ENCODE data around the gene ENO2. TPM values are rescaled to one million over a fixed set of nuclear protein-coding genes. Genes with fewer than 3 reads are reported as not detected.
"Not testable (repeated sequence)": the region's sequence is repeated elsewhere in the genome, so short reads cannot be mapped to it uniquely, and the experiment has no call there.

The ENO2 gene
- total and polyA plus RNA-seq, 2 donors, result 9.7 to 68.4 TPM

- peak overlapping the region; percentile 37 for H3K4me3 ChIP-seq (ENCODE audit: low read depth, low read length)
- no peak for DNase-seq (ENCODE audit: extremely low spot score)
- no peaks in the 10 kb centered on the region for H3K36me3 ChIP-seq (ENCODE audit: insufficient read depth)
- no peaks in the 10 kb centered on the region for H3K4me1 ChIP-seq (ENCODE audit: insufficient read depth)
- peak overlapping the region; percentile 92 for H3K27ac ChIP-seq (ENCODE audit: low read depth)
- 84% methylated on average over 5 of the region's 5 CpGs for WGBS
Observed at GRCh38 chr12:6891646-6892001, 22.8 kb upstream of the ENO2 start.

- not testable (repeated sequence) for H3K36me3 ChIP-seq (ENCODE audit: insufficient read depth); H3K4me1 ChIP-seq (ENCODE audit: insufficient read depth); DNase-seq (ENCODE audit: extremely low spot score); H3K4me3 ChIP-seq (ENCODE audit: low read depth, low read length); H3K27ac ChIP-seq (ENCODE audit: low read depth)
- 95% methylated on average over 3 of the region's 3 CpGs for WGBS
Observed at GRCh38 chr12:6892683-6893082, 21.7 kb upstream of the ENO2 start.

- H3K4me3 ChIP-seq (ENCODE audit: low read depth, low read length), result no peak overlapping the region
- no peak overlapping the region for H3K27ac ChIP-seq (ENCODE audit: low read depth)
- no peak for DNase-seq (ENCODE audit: extremely low spot score)
- H3K36me3 ChIP-seq (ENCODE audit: insufficient read depth), result no peaks in the 10 kb centered on the region
- WGBS, result 78% methylated on average over 3 of the region's 3 CpGs
- no peaks in the 10 kb centered on the region for H3K4me1 ChIP-seq (ENCODE audit: insufficient read depth)
Observed at GRCh38 chr12:6894321-6894720, 20.1 kb upstream of the ENO2 start.

GRCh38 chr12:6896846-6897435 is 17.4 kb upstream of the ENO2 start:
- no peak overlapping the region for H3K4me3 ChIP-seq (ENCODE audit: low read depth, low read length)
- H3K36me3 ChIP-seq (ENCODE audit: insufficient read depth), result no peaks in the 10 kb centered on the region
- DNase-seq (ENCODE audit: extremely low spot score), result no peak
- H3K4me1 ChIP-seq (ENCODE audit: insufficient read depth), result no peaks in the 10 kb centered on the region
- no peak overlapping the region for H3K27ac ChIP-seq (ENCODE audit: low read depth)
- 69% methylated on average over 6 of the region's 6 CpGs for WGBS

GRCh38 chr12:6899427-6899826 is 15.0 kb upstream of the ENO2 start:
- H3K27ac ChIP-seq (ENCODE audit: low read depth), result no peak overlapping the region
- no peaks in the 10 kb centered on the region for H3K4me1 ChIP-seq (ENCODE audit: insufficient read depth)
- 83% methylated on average over 5 of the region's 5 CpGs for WGBS
- H3K36me3 ChIP-seq (ENCODE audit: insufficient read depth), result no peaks in the 10 kb centered on the region
- H3K4me3 ChIP-seq (ENCODE audit: low read depth, low read length), result no peak overlapping the region
- no peak for DNase-seq (ENCODE audit: extremely low spot score)

- no peak for DNase-seq (ENCODE audit: extremely low spot score)
- Histone ChIP-seq H3K36me3 (ENCODE audit: insufficient read depth) (no peaks in the 10 kb centered on the region), H3K4me3 (ENCODE audit: low read depth, low read length) (no peak overlapping the region), H3K4me1 (ENCODE audit: insufficient read depth) (no peaks in the 10 kb centered on the region), H3K27ac (ENCODE audit: low read depth) (no peak overlapping the region)
- 48% methylated on average over 10 of the region's 10 CpGs for WGBS
Observed at GRCh38 chr12:6899837-6900519, 14.4 kb upstream of the ENO2 start.

- no peak overlapping the region for H3K4me3 ChIP-seq (ENCODE audit: low read depth, low read length)
- H3K4me1 ChIP-seq (ENCODE audit: insufficient read depth), result no peaks in the 10 kb centered on the region
- WGBS, result 75% methylated on average over 4 of the region's 4 CpGs
- H3K36me3 ChIP-seq (ENCODE audit: insufficient read depth), result peaks cover 3% of the 10 kb centered on the region
- DNase-seq (ENCODE audit: extremely low spot score), result no peak
- H3K27ac ChIP-seq (ENCODE audit: low read depth), result no peak overlapping the region
Observed at GRCh38 chr12:6902448-6902847, 11.9 kb upstream of the ENO2 start.

GRCh38 chr12:6903722-6904121 is 10.7 kb upstream of the ENO2 start:
- Histone ChIP-seq H3K4me1 (ENCODE audit: insufficient read depth) (no peaks in the 10 kb centered on the region), H3K4me3 (ENCODE audit: low read depth, low read length) (no peak overlapping the region), H3K36me3 (ENCODE audit: insufficient read depth) (peaks cover 3% of the 10 kb centered on the region), H3K27ac (ENCODE audit: low read depth) (no peak overlapping the region)
- WGBS, result 57% methylated on average over 1 of the region's 1 CpG
- no peak for DNase-seq (ENCODE audit: extremely low spot score)

GRCh38 chr12:6904280-6905276 is 9.8 kb upstream of the ENO2 start, which contains the start of gene LRRC23:
LRRC23 (plus strand) TSS chr12:6904822; CDS start chr12:6905634, 812 bp downstream.
- DNase-seq (ENCODE audit: extremely low spot score), result peak; percentile 97
- Histone ChIP-seq H3K27ac (ENCODE audit: low read depth) (peak within 1 kb of the TSS; percentile 38), H3K4me3 (ENCODE audit: low read depth, low read length) (peak within 1 kb of the TSS; percentile 53), H3K4me1 (ENCODE audit: insufficient read depth) (no peaks in the 10 kb centered on the region), H3K36me3 (ENCODE audit: insufficient read depth) (peaks cover 3% of the 10 kb centered on the region)
- WGBS, result 4% methylated on average over 34 of the region's 34 CpGs

GRCh38 chr12:6905414-6906040 is 8.9 kb upstream of the ENO2 start:
- Histone ChIP-seq H3K4me1 (ENCODE audit: insufficient read depth) (no peaks in the 10 kb centered on the region), H3K36me3 (ENCODE audit: insufficient read depth) (peaks cover 3% of the 10 kb centered on the region), H3K4me3 (ENCODE audit: low read depth, low read length) (peak overlapping the region; percentile 53), H3K27ac (ENCODE audit: low read depth) (no peak overlapping the region)
- no peak for DNase-seq (ENCODE audit: extremely low spot score)
- WGBS, result 55% methylated on average over 5 of the region's 5 CpGs

- not testable (repeated sequence) for H3K4me1 ChIP-seq (ENCODE audit: insufficient read depth); H3K36me3 ChIP-seq (ENCODE audit: insufficient read depth); H3K27ac ChIP-seq (ENCODE audit: low read depth); H3K4me3 ChIP-seq (ENCODE audit: low read depth, low read length); DNase-seq (ENCODE audit: extremely low spot score)
- 96% methylated on average over 11 of the region's 11 CpGs for WGBS
Observed at GRCh38 chr12:6908141-6908540, 6.2 kb upstream of the ENO2 start.

- Histone ChIP-seq H3K4me3 (ENCODE audit: low read depth, low read length) (no peak overlapping the region), H3K4me1 (ENCODE audit: insufficient read depth) (no peaks in the 10 kb centered on the region), H3K36me3 (ENCODE audit: insufficient read depth) (peaks cover 3% of the 10 kb centered on the region), H3K27ac (ENCODE audit: low read depth) (no peak overlapping the region)
- no peak for DNase-seq (ENCODE audit: extremely low spot score)
- WGBS, result 88% methylated on average over 4 of the region's 4 CpGs
Observed at GRCh38 chr12:6909421-6910145, 4.8 kb upstream of the ENO2 start.

All from urinary bladder (tissue), 4 donors.